SH-SY5Y (cell line): Measurements from ENCODE around the gene ASCC2.

Source experiments
- GATA2 ChIP-seq: IDR thresholded peaks from 2 replicates; pipeline ENCODE4 v1.6.1; 2011; ENCODE audit warnings: mild to moderate bottlenecking, low read depth, low read length
- GATA3 ChIP-seq: IDR thresholded peaks from 2 replicates; pipeline ENCODE4 v1.6.1; 2011; ENCODE audit warnings: low read depth, mild to moderate bottlenecking, low read length, moderate library complexity

GRCh38 chr22:29842740-29843139 lies 4.7 kb upstream of the ASCC2 start:
- TF ChIP-seq GATA3 (no peak), GATA2 (no peak)
